SK-N-MC (cell line): Measurements from ENCODE around the gene ARSI.

Source experiments
- EZH2 ChIP-seq: fragments of 200-600 bp; sonication (generic); IDR thresholded peaks from one replicate; pipeline ENCODE4 v1.6.1; 2017; ENCODE audit warnings: antibody characterized with exemption
- FOXP2 ChIP-seq: optimal IDR thresholded peaks from 2 replicates; pipeline ENCODE3; 2011; ENCODE audit warnings: mild to moderate bottlenecking, moderate library complexity; ENCODE audit not compliant: insufficient read depth; ENCODE audit errors: extremely low read length, control extremely low read depth
- POLR2AphosphoS5 ChIP-seq: IDR thresholded peaks from 2 replicates; pipeline ENCODE4 v1.6.1; 2012; ENCODE audit warnings: mild to moderate bottlenecking, low read depth, low read length, borderline replicate concordance

DNA sequence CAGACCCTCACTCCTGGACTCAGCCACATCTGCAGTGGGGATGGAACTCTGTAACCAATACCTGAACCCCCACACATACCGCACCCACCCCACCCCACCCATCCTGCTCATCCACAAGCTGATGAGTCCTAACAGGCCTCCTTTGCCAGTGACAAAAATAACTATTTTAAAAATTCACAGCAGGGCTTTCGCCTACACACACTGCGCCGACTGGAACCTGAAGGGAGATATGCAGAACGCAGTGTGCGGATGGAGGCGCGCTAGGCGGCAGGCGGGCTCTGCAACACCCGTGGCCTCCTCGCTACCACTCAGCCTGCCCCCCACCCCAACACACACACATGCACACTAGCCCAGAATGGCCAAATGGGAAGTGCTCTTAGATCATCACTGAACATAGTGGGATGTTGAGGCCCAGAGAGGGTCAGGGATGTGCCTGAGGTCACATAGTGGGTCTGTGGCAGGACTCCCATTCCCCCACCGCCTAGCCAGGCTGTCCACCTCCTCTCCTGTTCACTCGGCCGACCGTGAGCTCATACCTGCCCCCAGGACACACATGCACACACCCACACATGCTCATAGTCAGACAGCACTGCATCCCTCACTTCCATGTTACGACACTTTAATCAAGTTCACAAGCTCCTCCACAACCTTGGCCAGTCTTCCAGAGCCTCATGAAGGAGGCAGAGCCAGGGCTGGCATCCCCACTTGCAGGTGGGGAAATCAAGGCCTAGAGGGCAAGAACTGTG, 6.8 kb downstream of the ARSI start:
- TF ChIP-seq EZH2, result no peak
- TF ChIP-seq POLR2AphosphoS5, result no peak
- no peak for TF ChIP-seq FOXP2
